GM23338 (cell line): ENCODE data around the gene MOGAT1. TPM values are rescaled to one million over a fixed set of nuclear protein-coding genes. Genes with fewer than 3 reads are reported as not detected.
"Not testable (repeated sequence)": the region's sequence is repeated elsewhere in the genome, so short reads cannot be mapped to it uniquely, and the experiment has no call there.

Source experiments
- ATAC-seq: fragments of 200-7000 bp; cut with Tn5 transposase; 3 replicates; pipeline ENCODE4 v1.9.1; 2020
- DNase-seq: peaks from one replicate; pipeline ENCODE4 v3.0.0-alpha.2; 2015; ENCODE audit warnings: low spot score
- H2AFZ ChIP-seq: fragments of 200-600 bp; sonication (generic); 2 replicates; pipeline ENCODE4 v1.8.0; 2016; ENCODE audit warnings: antibody characterized with exemption, mild to moderate bottlenecking, moderate library complexity
- H3F3A ChIP-seq: fragments of 200-600 bp; sonication (generic); replicated peaks from 2 replicates; pipeline ENCODE4 v1.8.0; 2017; ENCODE audit warnings: antibody characterized with exemption, mixed run types, low read depth
- H3K27ac ChIP-seq: fragments of 200-600 bp; sonication (generic); 2 replicates; pipeline ENCODE4 v1.6.1; 2016; ENCODE audit warnings: low read depth
- H3K27me3 ChIP-seq: fragments of 200-600 bp; sonication (generic); 2 replicates; pipeline ENCODE4 v1.8.0; 2016; ENCODE audit warnings: mild to moderate bottlenecking, mixed run types, moderate library complexity; ENCODE audit not compliant: insufficient read depth
- H3K36me3 ChIP-seq: fragments of 200-600 bp; sonication (generic); 2 replicates; pipeline ENCODE4 v1.8.0; 2016; ENCODE audit warnings: mild to moderate bottlenecking; ENCODE audit not compliant: insufficient read depth
- H3K4me1 ChIP-seq: fragments of 200-600 bp; sonication (generic); 2 replicates; pipeline ENCODE4 v1.8.0; 2016; ENCODE audit warnings: mild to moderate bottlenecking, moderate library complexity; ENCODE audit not compliant: insufficient read depth
- H3K4me2 ChIP-seq: fragments of 200-600 bp; sonication (generic); 2 replicates; pipeline ENCODE4 v1.7.1; 2017; ENCODE audit warnings: mixed run types
- H3K4me3 ChIP-seq: fragments of 200-600 bp; sonication (generic); 2 replicates; pipeline ENCODE4 v1.6.1; 2016; ENCODE audit warnings: mixed run types
- H3K79me2 ChIP-seq: fragments of 200-600 bp; sonication (generic); replicated peaks from 2 replicates; pipeline ENCODE4 v1.8.0; 2017; ENCODE audit warnings: mild to moderate bottlenecking; ENCODE audit not compliant: insufficient read depth
- H3K9me2 ChIP-seq: fragments of 200-600 bp; sonication (generic); 2 replicates; pipeline ENCODE4 v1.8.0; 2017; ENCODE audit not compliant: insufficient read depth
- H4K20me1 ChIP-seq: fragments of 200-600 bp; sonication (generic); replicated peaks from 2 replicates; pipeline ENCODE4 v1.8.0; 2017; ENCODE audit warnings: mild to moderate bottlenecking; ENCODE audit not compliant: insufficient read depth
- H3K27ac Mint-ChIP-seq: 2 replicates; pipeline ENCODE4 v1.8.0; 2020; ENCODE audit warnings: inconsistent platforms, mild to moderate bottlenecking, moderate library complexity, mixed read lengths
- H3K27me3 Mint-ChIP-seq: 3 replicates; pipeline ENCODE4 v1.8.0; 2022; ENCODE audit warnings: low read depth, mild to moderate bottlenecking, moderate library complexity, mixed read lengths, inconsistent platforms; ENCODE audit not compliant: insufficient read depth, poor library complexity
- H3K36me3 Mint-ChIP-seq: 3 replicates; pipeline ENCODE4 v1.8.0; 2021; ENCODE audit warnings: low read depth, mild to moderate bottlenecking, inconsistent platforms, moderate library complexity, mixed read lengths
- H3K4me1 Mint-ChIP-seq: 3 replicates; pipeline ENCODE4 v1.8.0; 2020; ENCODE audit warnings: mild to moderate bottlenecking, inconsistent platforms, mixed read lengths
- H3K4me3 Mint-ChIP-seq: 3 replicates; pipeline ENCODE4 v1.8.0; 2021; ENCODE audit warnings: moderate library complexity, mild to moderate bottlenecking, inconsistent platforms, mixed read lengths
- H3K9me3 Mint-ChIP-seq: 3 replicates; pipeline ENCODE4 v1.8.0; 2020; ENCODE audit warnings: moderate library complexity, mild to moderate bottlenecking, inconsistent platforms, mixed read lengths
- CREB1 ChIP-seq: fragments of 250-450 bp; sonication (Bioruptor Pico); IDR thresholded peaks from 2 replicates; pipeline ENCODE4 v1.5.0; 2020; ENCODE audit warnings: low read depth, mild to moderate bottlenecking, moderate library complexity
- ETS1 ChIP-seq: IDR thresholded peaks from 2 replicates; pipeline ENCODE4 v1.6.1; 2016; ENCODE audit warnings: antibody characterized with exemption
- NANOG ChIP-seq: IDR thresholded peaks from 2 replicates; pipeline ENCODE4 v1.6.1; 2016; ENCODE audit warnings: antibody characterized with exemption, borderline replicate concordance
- REST ChIP-seq: IDR thresholded peaks from one replicate; pipeline ENCODE4 v1.6.1; 2018; ENCODE audit warnings: antibody characterized with exemption; ENCODE audit not compliant: unreplicated experiment
- polyA plus RNA-seq: library from polyadenylated mRNA; unstranded; fragments of >200 nt; fragmentation: Nextera tagmentation; extraction: Ambion mirVana; gene quantifications from 2 replicates; pipeline ENCODE4 v1.2.1, GENCODE V29; 2016
- total RNA-seq: library from RNA; depleted of rRNA; stranded (reverse); fragments of >200 nt; shearing (Covaris generic); gene quantifications from 2 replicates; pipeline ENCODE4 v1.2.3, GENCODE V29; 2014
- TF ChIP-seq, protein P1 (sequence below), 2 experiments: fragments of 200-600 bp in 1 of 2; sonication (generic) in 1 of 2; conservative IDR thresholded peaks; 2 replicates each; pipeline versions ENCODE4 v1.5.1 to v1.6.1; 2016 to 2017; ENCODE audit warnings: antibody characterized with exemption in 2 of 2, low read depth in 2 of 2, mild to moderate bottlenecking in 2 of 2, moderate library complexity in 1 of 2

Gene MOGAT1
- total and polyA plus RNA-seq, 2 experiments from 2014 or later, result 0.86 to 0.94 TPM

- Histone ChIP-seq H2AFZ (no peak overlapping the region), H3F3A (no peaks in the 10 kb centered on the region), H3K79me2 (no peaks in the 10 kb centered on the region), H3K4me2 (no peak overlapping the region), H3K27me3 (no peaks in the 10 kb centered on the region), H3K27ac (no peak overlapping the region), H3K9me2 (no peaks in the 10 kb centered on the region), H4K20me1 (no peaks in the 10 kb centered on the region), H3K4me3 (no peak overlapping the region), H3K36me3 (no peaks in the 10 kb centered on the region), H3K4me1 (peaks cover 15% of the 10 kb centered on the region)
- H3K4me3 Mint-ChIP-seq, result no peak overlapping the region
- H3K4me1 Mint-ChIP-seq, result peaks cover 24% of the 10 kb centered on the region
- H3K27me3 Mint-ChIP-seq, result peaks cover 3% of the 10 kb centered on the region
- no peak overlapping the region for H3K27ac Mint-ChIP-seq
- ATAC-seq (no peak), DNase-seq (no peak)
- no peaks in the 10 kb centered on the region for H3K36me3 Mint-ChIP-seq
- no peaks in the 10 kb centered on the region for H3K9me3 Mint-ChIP-seq
- no peak for TF ChIP-seq REST
- no peak for TF ChIP-seq CREB1 (CRISPR knock-in tag)
- TF ChIP-seq, protein P1, sequence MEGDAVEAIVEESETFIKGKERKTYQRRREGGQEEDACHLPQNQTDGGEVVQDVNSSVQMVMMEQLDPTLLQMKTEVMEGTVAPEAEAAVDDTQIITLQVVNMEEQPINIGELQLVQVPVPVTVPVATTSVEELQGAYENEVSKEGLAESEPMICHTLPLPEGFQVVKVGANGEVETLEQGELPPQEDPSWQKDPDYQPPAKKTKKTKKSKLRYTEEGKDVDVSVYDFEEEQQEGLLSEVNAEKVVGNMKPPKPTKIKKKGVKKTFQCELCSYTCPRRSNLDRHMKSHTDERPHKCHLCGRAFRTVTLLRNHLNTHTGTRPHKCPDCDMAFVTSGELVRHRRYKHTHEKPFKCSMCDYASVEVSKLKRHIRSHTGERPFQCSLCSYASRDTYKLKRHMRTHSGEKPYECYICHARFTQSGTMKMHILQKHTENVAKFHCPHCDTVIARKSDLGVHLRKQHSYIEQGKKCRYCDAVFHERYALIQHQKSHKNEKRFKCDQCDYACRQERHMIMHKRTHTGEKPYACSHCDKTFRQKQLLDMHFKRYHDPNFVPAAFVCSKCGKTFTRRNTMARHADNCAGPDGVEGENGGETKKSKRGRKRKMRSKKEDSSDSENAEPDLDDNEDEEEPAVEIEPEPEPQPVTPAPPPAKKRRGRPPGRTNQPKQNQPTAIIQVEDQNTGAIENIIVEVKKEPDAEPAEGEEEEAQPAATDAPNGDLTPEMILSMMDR (conservative IDR thresholded peaks at IDR 0.05; ENCODE audit: low read depth in 2 of 2), result no peak
- no peak for TF ChIP-seq NANOG
- TF ChIP-seq ETS1, result no peak
Observed at GRCh38 chr2:222754324-222754930, 83.0 kb downstream of the MOGAT1 start.

GRCh38 chr2:222755593-222755992 is 84.1 kb downstream of the MOGAT1 start:
- DNase-seq, H3K27ac Mint-ChIP-seq, H3K79me2 ChIP-seq, H3K4me3 Mint-ChIP-seq, H3K27ac ChIP-seq, H3K36me3 Mint-ChIP-seq, H3K27me3 Mint-ChIP-seq, H3K4me2 ChIP-seq, H4K20me1 ChIP-seq, H3K36me3 ChIP-seq, H3K27me3 ChIP-seq, H3K9me3 Mint-ChIP-seq, H2AFZ ChIP-seq, H3K9me2 ChIP-seq, ATAC-seq, H3K4me3 ChIP-seq, H3F3A ChIP-seq: not testable (repeated sequence)
- H3K4me1 Mint-ChIP-seq, result peaks cover 24% of the 10 kb centered on the region
- H3K4me1 ChIP-seq, result peaks cover 15% of the 10 kb centered on the region
